Adrenal gland (tissue), 12 donors: ENCODE measurements around the gene STX19. TPM values are rescaled to one million over a fixed set of nuclear protein-coding genes. Genes with fewer than 3 reads are reported as not detected.

Experiments
- DNase-seq, 7 donors: peaks; one replicate each; pipeline ENCODE4 v3.0.0-alpha.2; 2019 to 2020
- H3K27ac ChIP-seq, 5 donors: fragments of 200-600 bp; sonication (generic) in 4 of 5; 1 replicate in 3 of 5; 2 replicates in 2 of 5; pipeline versions ENCODE4 v1.5.1 to v1.8.0; 2016 to 2020; ENCODE audit warnings: mild to moderate bottlenecking in 1 of 5
- H3K27me3 ChIP-seq: fragments of 200-600 bp; 2 replicates; pipeline ENCODE4 v1.8.0; 2021
- H3K36me3 ChIP-seq, 2 donors: fragments of 200-600 bp; replicated peaks in 1 of 2; 1 replicate in 1 of 2; 2 replicates in 1 of 2; pipeline versions ENCODE4 v1.5.1 to v1.8.0; 2018 to 2022
- H3K4me1 ChIP-seq, 2 donors: fragments of 200-600 bp; replicated peaks in 1 of 2; 1 replicate in 1 of 2; 2 replicates in 1 of 2; pipeline versions ENCODE4 v1.5.1 to v1.8.0; 2018 to 2021
- H3K4me3 ChIP-seq, 4 donors: fragments of 200-600 bp; sonication (generic) in 3 of 4; one replicate each; pipeline ENCODE4 v1.5.1; 2016 to 2018
- H3K9me3 ChIP-seq, 3 donors: fragments of 200-600 bp; sonication (generic) in 1 of 3; replicated peaks in 1 of 3; 1 replicate in 2 of 3; 2 replicates in 1 of 3; pipeline versions ENCODE4 v1.5.1 to v1.8.0; 2016 to 2021
- CTCF ChIP-seq, 6 experiments: fragments of 450-650 bp in 4 of 6; fragments of 200-600 bp in 2 of 6; sonication (generic) in 1 of 6; IDR thresholded peaks; 1 replicate in 5 of 6; 2 replicates in 1 of 6; pipeline versions ENCODE4 v1.5.1 to v1.8.0; 2016 to 2021; ENCODE audit warnings: antibody characterized with exemption in 6 of 6, mild to moderate bottlenecking in 2 of 6, moderate library complexity in 1 of 6
- POLR2A ChIP-seq, 2 donors: fragments of 450-650 bp; IDR thresholded peaks; one replicate each; pipeline ENCODE4 v1.6.1; 2017; ENCODE audit warnings: antibody characterized with exemption in 2 of 2, mild to moderate bottlenecking in 2 of 2, moderate library complexity in 1 of 2
- WGBS, 4 donors: extraction: QIAGEN DNeasy Blood & Tissue Kit in 2 of 4; methylation state at CpG; one replicate each; pipeline versions ENCODE4 v1.1.5 to v1.1.7; 2013 to 2017; 5-methylcytosine and 5-hydroxymethylcytosine counted together
- intact Hi-C, 2 donors: fragments of 100-400 bp; cut with DNase I; formaldehyde crosslinking; loops; one replicate each; pipeline versions ENCODE4 v1.14.1 to v1.15.0; 2022 to 2023
- polyA plus RNA-seq, 3 donors: library from polyadenylated mRNA; stranded (reverse); fragments of 200-250 nt in 2 of 3; fragments of 350-450 nt in 1 of 3; fragmentation: Illumina TruSeq in 1 of 3; extraction: RNeasy Lipid Tissue Mini Kit (QIAGEN cat#74804) in 1 of 3; gene quantifications; one replicate each; pipeline ENCODE4 v1.2.3, GENCODE V29; 2013 to 2014
- total RNA-seq, 9 donors: library from RNA; depleted of rRNA in 4 of 9; stranded (reverse); fragments of >200 nt in 4 of 9; fragments of 120-200 nt in 1 of 9; fragmentation: NEBNext Ultra II Directional in 1 of 9; extraction: Animal tissue kit (Norgen Biotek cat#: 25700) in 1 of 9; gene quantifications; one replicate each; pipeline versions ENCODE4 v1.1.0 to v1.2.4, GENCODE V29; 2013 to 2023
- donor health status: healthy with polysubstance abuse.
- donor health status: Bipolar disorder and iron deficiency.
- donor health status: DM: yes; HTN: yes; CAD: no.
- donor health status: DM: no; HTN: no; CAD: no.
- donor health status: DM: no; HTN: no; CAD: no.
- donor health status: DM: yes; HTN: yes; CAD: no.

Gene STX19
- total and polyA plus RNA-seq, 12 donors = 0.07 to 0.26 (median 0.18) TPM; not detected in 8

- no peak for DNase-seq
- no peaks in the 10 kb centered on the region for H3K27me3 ChIP-seq
- peaks cover 0 to 20% of the 10 kb centered on the region in 2 donors for H3K4me1 ChIP-seq
- no peaks in the 10 kb centered on the region for H3K36me3 ChIP-seq
- H3K4me3 ChIP-seq = no peak overlapping the region
- 84 to 93% (median 85%) methylated on average over 3 of the region's 3 CpGs for WGBS, 4 donors
- H3K27ac ChIP-seq = no peak overlapping the region
- no peaks in the 10 kb centered on the region for H3K9me3 ChIP-seq
- intact Hi-C loops = loop anchor here (10.0 kb wide), 1 partner anchor 63 kb away; the partner anchor contains the start of genes DHFR2 (in 2 of the 2) and NSUN3 (in 2 of the 2)
- no peak for TF ChIP-seq CTCF (IDR thresholded peaks at IDR 0.05)
- no peak for TF ChIP-seq POLR2A (IDR thresholded peaks at IDR 0.05)
These were observed 26.4 kb downstream of the STX19 start for GRCh38 chr3:94001827-94002495.

GRCh38 chr3:94001191-94001590, 27.2 kb downstream of the STX19 start:
- no peak for DNase-seq
- Histone ChIP-seq H3K4me1 (peaks cover 0 to 20% of the 10 kb centered on the region in 2 donors), H3K27me3 (no peaks in the 10 kb centered on the region), H3K9me3 (no peaks in the 10 kb centered on the region), H3K36me3 (no peaks in the 10 kb centered on the region), H3K4me3 (no peak overlapping the region), H3K27ac (no peak overlapping the region)
- TF ChIP-seq POLR2A (IDR thresholded peaks at IDR 0.05) (no peak), CTCF (IDR thresholded peaks at IDR 0.05) (no peak)
- intact Hi-C loops = loop anchor here (10.0 kb wide), 1 partner anchor 64 kb away; the partner anchor contains the start of genes DHFR2 (in 2 of the 2) and NSUN3 (in 2 of the 2)
- 69 to 71% (median 69%) methylated on average over 1 of the region's 1 CpG for WGBS, 4 donors

- Histone ChIP-seq H3K4me3 (no peak overlapping the region), H3K27ac (no peak overlapping the region), H3K36me3 (no peaks in the 10 kb centered on the region), H3K9me3 (no peaks in the 10 kb centered on the region), H3K27me3 (no peaks in the 10 kb centered on the region), H3K4me1 (no peaks in the 10 kb centered on the region)
- WGBS, 4 donors = 78 to 88% (median 84%) methylated on average over 3 of the region's 3 CpGs
- intact Hi-C loops = no loop called here
- TF ChIP-seq CTCF (IDR thresholded peaks at IDR 0.05) (no peak), POLR2A (IDR thresholded peaks at IDR 0.05) (no peak)
- DNase-seq = no peak
These were observed 34.3 kb downstream of the STX19 start for GRCh38 chr3:93994056-93994455.

GRCh38 chr3:93992207-93992606, 36.2 kb downstream of the STX19 start:
- no peak for TF ChIP-seq CTCF (IDR thresholded peaks at IDR 0.05)
- TF ChIP-seq POLR2A (IDR thresholded peaks at IDR 0.05) = no peak
- Histone ChIP-seq H3K27ac (no peak overlapping the region), H3K9me3 (no peaks in the 10 kb centered on the region), H3K36me3 (no peaks in the 10 kb centered on the region), H3K27me3 (no peaks in the 10 kb centered on the region), H3K4me3 (no peak overlapping the region), H3K4me1 (no peaks in the 10 kb centered on the region)
- WGBS, 4 donors = 81 to 91% (median 87%) methylated on average over 3 of the region's 3 CpGs
- intact Hi-C loops = no loop called here
- DNase-seq = no peak
